ENCODE results near the gene TACC3.

The TACC3 gene

GRCh38 chr4:1725521-1725920 is 4.2 kb downstream of the TACC3 start:
- peaks cover 52% of the 10 kb centered on the region for H3K36me3 Mint-ChIP-seq (ENCODE audit: low read depth)
- peak overlapping the region; percentile 69 for H3K4me3 Mint-ChIP-seq
- no peaks in the 10 kb centered on the region for H3K9me3 Mint-ChIP-seq
- H3K4me1 Mint-ChIP-seq (ENCODE audit: low read depth): peaks cover 39% of the 10 kb centered on the region
- H3K27ac Mint-ChIP-seq: peak overlapping the region; percentile 57
- H3K27me3 Mint-ChIP-seq (ENCODE audit: low read depth): no peaks in the 10 kb centered on the region

- Mint-ChIP-seq H3K27ac (peak overlapping the region; percentile 68), H3K4me1 (ENCODE audit: low read depth) (peaks cover 39% of the 10 kb centered on the region)
These were observed 5.0 kb downstream of the TACC3 start for GRCh38 chr4:1726146-1726934.

GRCh38 chr4:1727117-1728031 is 6.1 kb downstream of the TACC3 start:
- Mint-ChIP-seq H3K27ac (no peak overlapping the region), H3K36me3 (ENCODE audit: low read depth) (peaks cover 60% of the 10 kb centered on the region), H3K4me3 (no peak overlapping the region)

More at GRCh38 chr4:1726146-1726934, 5.0 kb downstream of the TACC3 start:
- Mint-ChIP-seq H3K4me3 (peak overlapping the region; percentile 1), H3K27me3 (ENCODE audit: low read depth) (no peaks in the 10 kb centered on the region), H3K9me3 (no peaks in the 10 kb centered on the region), H3K36me3 (ENCODE audit: low read depth) (peaks cover 55% of the 10 kb centered on the region)

GRCh38 chr4:1728061-1728980 is 7.0 kb downstream of the TACC3 start:
- Mint-ChIP-seq H3K27ac (no peak overlapping the region), H3K4me1 (ENCODE audit: low read depth) (peaks cover 27% of the 10 kb centered on the region), H3K9me3 (no peaks in the 10 kb centered on the region), H3K36me3 (ENCODE audit: low read depth) (peaks cover 63% of the 10 kb centered on the region), H3K4me3 (no peak overlapping the region), H3K27me3 (ENCODE audit: low read depth) (no peaks in the 10 kb centered on the region)

More at GRCh38 chr4:1727117-1728031, 6.1 kb downstream of the TACC3 start:
- Mint-ChIP-seq H3K27me3 (ENCODE audit: low read depth) (no peaks in the 10 kb centered on the region), H3K9me3 (no peaks in the 10 kb centered on the region), H3K4me1 (ENCODE audit: low read depth) (peaks cover 34% of the 10 kb centered on the region)

GRCh38 chr4:1730532-1731135 is 9.3 kb downstream of the TACC3 start:
- no peak overlapping the region for H3K4me3 Mint-ChIP-seq
- H3K27me3 Mint-ChIP-seq (ENCODE audit: low read depth): no peaks in the 10 kb centered on the region
- peaks cover 60% of the 10 kb centered on the region for H3K36me3 Mint-ChIP-seq (ENCODE audit: low read depth)
- no peaks in the 10 kb centered on the region for H3K9me3 Mint-ChIP-seq
- H3K27ac Mint-ChIP-seq: no peak overlapping the region
- H3K4me1 Mint-ChIP-seq (ENCODE audit: low read depth): peaks cover 15% of the 10 kb centered on the region

- Mint-ChIP-seq H3K9me3 (no peaks in the 10 kb centered on the region), H3K36me3 (ENCODE audit: low read depth) (peaks cover 59% of the 10 kb centered on the region), H3K4me1 (ENCODE audit: low read depth) (peaks cover 14% of the 10 kb centered on the region), H3K27me3 (ENCODE audit: low read depth) (no peaks in the 10 kb centered on the region), H3K27ac (no peak overlapping the region), H3K4me3 (no peak overlapping the region)
These were observed 9.9 kb downstream of the TACC3 start for GRCh38 chr4:1731180-1731579.

GRCh38 chr4:1732911-1733310 is 11.6 kb downstream of the TACC3 start:
- no peaks in the 10 kb centered on the region for H3K27me3 Mint-ChIP-seq (ENCODE audit: low read depth)
- no peak overlapping the region for H3K4me3 Mint-ChIP-seq
- no peaks in the 10 kb centered on the region for H3K9me3 Mint-ChIP-seq
- peaks cover 59% of the 10 kb centered on the region for H3K36me3 Mint-ChIP-seq (ENCODE audit: low read depth)
- no peak overlapping the region for H3K27ac Mint-ChIP-seq
- H3K4me1 Mint-ChIP-seq (ENCODE audit: low read depth): peaks cover 9% of the 10 kb centered on the region

GRCh38 chr4:1735215-1735614 is 13.9 kb downstream of the TACC3 start:
- Mint-ChIP-seq H3K27ac (no peak overlapping the region), H3K4me3 (no peak overlapping the region), H3K27me3 (ENCODE audit: low read depth) (no peaks in the 10 kb centered on the region), H3K4me1 (ENCODE audit: low read depth) (peaks cover 3% of the 10 kb centered on the region), H3K9me3 (peaks cover 7% of the 10 kb centered on the region), H3K36me3 (ENCODE audit: low read depth) (peaks cover 60% of the 10 kb centered on the region)

- no peak overlapping the region for H3K27ac Mint-ChIP-seq
- H3K4me3 Mint-ChIP-seq: no peak overlapping the region
- H3K4me1 Mint-ChIP-seq (ENCODE audit: low read depth): peaks cover 5% of the 10 kb centered on the region
- no peaks in the 10 kb centered on the region for H3K27me3 Mint-ChIP-seq (ENCODE audit: low read depth)
- peaks cover 64% of the 10 kb centered on the region for H3K36me3 Mint-ChIP-seq (ENCODE audit: low read depth)
- H3K9me3 Mint-ChIP-seq: peaks cover 7% of the 10 kb centered on the region
These were observed 15.5 kb downstream of the TACC3 start for GRCh38 chr4:1736812-1737211.

GRCh38 chr4:1737666-1738065 is 16.3 kb downstream of the TACC3 start:
- Mint-ChIP-seq H3K27me3 (ENCODE audit: low read depth) (no peaks in the 10 kb centered on the region), H3K4me3 (no peak overlapping the region), H3K36me3 (ENCODE audit: low read depth) (peaks cover 64% of the 10 kb centered on the region), H3K27ac (no peak overlapping the region), H3K9me3 (peaks cover 7% of the 10 kb centered on the region), H3K4me1 (ENCODE audit: low read depth) (peaks cover 5% of the 10 kb centered on the region)

GRCh38 chr4:1738410-1738809 is 17.1 kb downstream of the TACC3 start:
- Mint-ChIP-seq H3K36me3 (ENCODE audit: low read depth) (peaks cover 57% of the 10 kb centered on the region), H3K4me1 (ENCODE audit: low read depth) (peaks cover 5% of the 10 kb centered on the region), H3K27ac (no peak overlapping the region), H3K4me3 (no peak overlapping the region), H3K9me3 (peaks cover 7% of the 10 kb centered on the region), H3K27me3 (ENCODE audit: low read depth) (no peaks in the 10 kb centered on the region)

GRCh38 chr4:1739358-1739757 is 18.0 kb downstream of the TACC3 start:
- H3K27me3 Mint-ChIP-seq (ENCODE audit: low read depth): no peaks in the 10 kb centered on the region
- H3K36me3 Mint-ChIP-seq (ENCODE audit: low read depth): peaks cover 56% of the 10 kb centered on the region
- peaks cover 7% of the 10 kb centered on the region for H3K9me3 Mint-ChIP-seq
- no peak overlapping the region for H3K4me3 Mint-ChIP-seq
- H3K4me1 Mint-ChIP-seq (ENCODE audit: low read depth): peaks cover 5% of the 10 kb centered on the region
- no peak overlapping the region for H3K27ac Mint-ChIP-seq

GRCh38 chr4:1740021-1740545 is 18.8 kb downstream of the TACC3 start:
- Mint-ChIP-seq H3K27ac (no peak overlapping the region), H3K27me3 (ENCODE audit: low read depth) (no peaks in the 10 kb centered on the region), H3K9me3 (peaks cover 7% of the 10 kb centered on the region), H3K4me3 (no peak overlapping the region), H3K36me3 (ENCODE audit: low read depth) (peaks cover 57% of the 10 kb centered on the region), H3K4me1 (ENCODE audit: low read depth) (peaks cover 5% of the 10 kb centered on the region)
